ENCODE measurements around the gene DENND1A.

- no peak for TF ChIP-seq CTCF (conservative IDR thresholded peaks at IDR 0.05; ENCODE audit: low read depth in 2 of 2)
- TF ChIP-seq, protein P1, sequence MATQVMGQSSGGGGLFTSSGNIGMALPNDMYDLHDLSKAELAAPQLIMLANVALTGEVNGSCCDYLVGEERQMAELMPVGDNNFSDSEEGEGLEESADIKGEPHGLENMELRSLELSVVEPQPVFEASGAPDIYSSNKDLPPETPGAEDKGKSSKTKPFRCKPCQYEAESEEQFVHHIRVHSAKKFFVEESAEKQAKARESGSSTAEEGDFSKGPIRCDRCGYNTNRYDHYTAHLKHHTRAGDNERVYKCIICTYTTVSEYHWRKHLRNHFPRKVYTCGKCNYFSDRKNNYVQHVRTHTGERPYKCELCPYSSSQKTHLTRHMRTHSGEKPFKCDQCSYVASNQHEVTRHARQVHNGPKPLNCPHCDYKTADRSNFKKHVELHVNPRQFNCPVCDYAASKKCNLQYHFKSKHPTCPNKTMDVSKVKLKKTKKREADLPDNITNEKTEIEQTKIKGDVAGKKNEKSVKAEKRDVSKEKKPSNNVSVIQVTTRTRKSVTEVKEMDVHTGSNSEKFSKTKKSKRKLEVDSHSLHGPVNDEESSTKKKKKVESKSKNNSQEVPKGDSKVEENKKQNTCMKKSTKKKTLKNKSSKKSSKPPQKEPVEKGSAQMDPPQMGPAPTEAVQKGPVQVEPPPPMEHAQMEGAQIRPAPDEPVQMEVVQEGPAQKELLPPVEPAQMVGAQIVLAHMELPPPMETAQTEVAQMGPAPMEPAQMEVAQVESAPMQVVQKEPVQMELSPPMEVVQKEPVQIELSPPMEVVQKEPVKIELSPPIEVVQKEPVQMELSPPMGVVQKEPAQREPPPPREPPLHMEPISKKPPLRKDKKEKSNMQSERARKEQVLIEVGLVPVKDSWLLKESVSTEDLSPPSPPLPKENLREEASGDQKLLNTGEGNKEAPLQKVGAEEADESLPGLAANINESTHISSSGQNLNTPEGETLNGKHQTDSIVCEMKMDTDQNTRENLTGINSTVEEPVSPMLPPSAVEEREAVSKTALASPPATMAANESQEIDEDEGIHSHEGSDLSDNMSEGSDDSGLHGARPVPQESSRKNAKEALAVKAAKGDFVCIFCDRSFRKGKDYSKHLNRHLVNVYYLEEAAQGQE (IDR thresholded peaks at IDR 0.05; ENCODE audit: unreplicated experiment) = no peak
- no peak for TF ChIP-seq POLR2AphosphoS5 (IDR thresholded peaks at IDR 0.05; ENCODE audit: low read depth)
- no peak for TF ChIP-seq EZH2 (IDR thresholded peaks at IDR 0.05; ENCODE audit: low read depth, unreplicated experiment)
- no peak for TF ChIP-seq EZH2phosphoT487 (IDR thresholded peaks at IDR 0.05; ENCODE audit: unreplicated experiment)
- no peak for TF ChIP-seq ZNF331 (CRISPR knock-in tag; IDR thresholded peaks at IDR 0.05; ENCODE audit: low read depth)
- TF ChIP-seq, protein P2, sequence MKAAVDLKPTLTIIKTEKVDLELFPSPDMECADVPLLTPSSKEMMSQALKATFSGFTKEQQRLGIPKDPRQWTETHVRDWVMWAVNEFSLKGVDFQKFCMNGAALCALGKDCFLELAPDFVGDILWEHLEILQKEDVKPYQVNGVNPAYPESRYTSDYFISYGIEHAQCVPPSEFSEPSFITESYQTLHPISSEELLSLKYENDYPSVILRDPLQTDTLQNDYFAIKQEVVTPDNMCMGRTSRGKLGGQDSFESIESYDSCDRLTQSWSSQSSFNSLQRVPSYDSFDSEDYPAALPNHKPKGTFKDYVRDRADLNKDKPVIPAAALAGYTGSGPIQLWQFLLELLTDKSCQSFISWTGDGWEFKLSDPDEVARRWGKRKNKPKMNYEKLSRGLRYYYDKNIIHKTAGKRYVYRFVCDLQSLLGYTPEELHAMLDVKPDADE (IDR thresholded peaks at IDR 0.05) = no peak
Measured at GRCh38 chr9:123629531-123629930, 300.4 kb downstream of the DENND1A start.
